SHP77 treated with DMSO at 0.1 percent for 48 hours (cell line): ENCODE measurements around the gene JPH4.

ENCODE experiments used
- DNase-seq: peaks from one replicate; lab custom pipeline; 2025; lab: John Stamatoyannopoulos, UW

JPH4 gene

GRCh38 chr14:23563473-23564180 is 15.0 kb downstream of the JPH4 start:
- no peak for DNase-seq

GRCh38 chr14:23562822-23563472 is 15.6 kb downstream of the JPH4 start:
- DNase-seq: no peak

- DNase-seq: no peak
Measured at GRCh38 chr14:23561873-23562821, 16.4 kb downstream of the JPH4 start.

- DNase-seq: no peak
Measured at GRCh38 chr14:23561259-23561658, 17.3 kb downstream of the JPH4 start.

GRCh38 chr14:23559926-23560520 is 18.6 kb downstream of the JPH4 start:
- no peak for DNase-seq

- no peak for DNase-seq
Measured at GRCh38 chr14:23559010-23559925, 19.3 kb downstream of the JPH4 start.

- no peak for DNase-seq
Measured at GRCh38 chr14:23558346-23559009, 20.1 kb downstream of the JPH4 start.

GRCh38 chr14:23557946-23558345 is 20.6 kb downstream of the JPH4 start:
- no peak for DNase-seq

GRCh38 chr14:23557521-23557920 is 21.1 kb downstream of the JPH4 start:
- no peak for DNase-seq

- DNase-seq: no peak
Measured at GRCh38 chr14:23556700-23557440, 21.7 kb downstream of the JPH4 start.

GRCh38 chr14:23555882-23556699 is 22.5 kb downstream of the JPH4 start, which contains the start of gene THTPA:
Gene THTPA, plus strand, starts transcription at chr14:23556271. Its CDS starts 487 bp downstream, at chr14:23556758.
- DNase-seq: peak; percentile 91

- DNase-seq: no peak
Measured at GRCh38 chr14:23555533-23555881, 23.1 kb downstream of the JPH4 start.

GRCh38 chr14:23551266-23552028 is 27.1 kb downstream of the JPH4 start, which contains the start of gene ZFHX2:
Gene ZFHX2, minus strand, starts transcription at chr14:23551765. Its CDS starts 16,440 bp downstream, at chr14:23535325.
- DNase-seq: peak; percentile 81

GRCh38 chr14:23550812-23551265 is 27.8 kb downstream of the JPH4 start:
- no peak for DNase-seq

GRCh38 chr14:23550131-23550811 is 28.3 kb downstream of the JPH4 start:
- DNase-seq: no peak

- peak; percentile 32 for DNase-seq
Measured at GRCh38 chr14:23548351-23549318, 30.0 kb downstream of the JPH4 start.
